Measurements from ENCODE around the gene CRABP2.

CRABP2 gene

GRCh38 chr1:156741481-156741983, 36.1 kb upstream of the CRABP2 start:
- no peak for DNase-seq (ENCODE audit: low spot score)

DNA sequence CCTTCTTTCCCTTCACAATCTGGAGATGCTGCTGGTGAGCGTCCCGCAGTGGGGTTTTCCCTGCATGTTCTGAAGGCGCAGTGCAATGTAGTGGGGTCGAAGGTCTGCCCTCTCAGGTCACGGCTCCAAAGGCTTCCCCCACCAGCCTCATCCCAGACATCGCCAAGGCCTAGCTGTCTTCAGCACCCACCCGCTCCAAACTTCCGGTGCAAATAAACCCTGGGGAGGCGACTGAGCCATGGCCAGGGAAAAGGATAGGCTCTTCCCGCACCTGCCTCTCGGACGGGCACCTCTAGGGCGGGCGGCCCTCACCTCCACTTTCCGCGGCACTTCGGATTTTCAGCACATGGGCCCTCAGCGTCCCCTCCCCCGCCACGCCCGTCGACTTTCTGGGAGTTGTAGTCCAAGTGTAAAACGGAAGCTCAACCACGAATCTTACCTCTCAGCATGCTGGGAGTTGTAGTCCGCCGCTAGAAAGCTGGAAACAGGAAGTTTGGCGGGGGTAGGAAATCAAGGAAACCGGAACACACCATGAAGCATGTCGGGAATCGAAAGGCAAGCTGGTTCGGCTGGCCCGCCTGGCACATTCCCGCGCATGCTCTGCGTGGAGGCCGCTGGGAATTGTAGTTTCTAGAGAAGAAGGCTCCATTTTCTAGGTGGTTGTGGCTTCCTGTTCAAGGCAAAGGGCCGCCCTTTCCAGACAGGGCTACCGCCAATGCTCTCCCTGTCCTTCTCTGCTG, 35.5 kb upstream of the CRABP2 start, which contains the start of gene MRPL24:
Gene MRPL24, minus strand, starts transcription at position 348 of the 740 bp plus-strand sequence. CDS start 2,384 bp downstream, outside the sequence.
- DNase-seq (ENCODE audit: low spot score): peak; percentile 99

DNA sequence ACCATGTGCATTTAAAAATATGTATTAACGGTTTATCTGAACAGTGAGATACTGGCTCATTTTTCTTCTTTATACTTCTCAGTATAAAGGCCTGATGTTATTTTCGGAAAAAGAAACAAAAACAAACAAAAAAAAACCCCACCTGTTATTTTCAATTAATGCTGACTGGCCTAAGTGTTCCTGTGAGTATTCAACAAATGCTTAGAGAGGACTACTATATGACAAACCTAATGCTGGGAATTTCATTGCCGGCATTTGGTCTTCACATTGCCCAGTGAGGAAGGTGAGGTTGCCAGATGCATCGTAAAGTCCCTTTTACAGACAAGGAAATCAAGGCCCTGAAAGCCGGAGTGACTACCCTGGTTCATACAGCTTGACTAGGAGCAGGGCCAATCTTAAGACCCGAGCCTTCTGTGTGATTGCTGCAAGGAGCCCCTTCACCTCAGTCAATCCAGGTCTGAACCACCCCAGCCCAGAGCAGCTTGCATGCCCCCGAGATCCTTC, 34.9 kb upstream of the CRABP2 start:
- no peak for DNase-seq (ENCODE audit: low spot score)

- no peak for DNase-seq (ENCODE audit: low spot score)
Measured at GRCh38 chr1:156738916-156739315, 33.5 kb upstream of the CRABP2 start.

DNA sequence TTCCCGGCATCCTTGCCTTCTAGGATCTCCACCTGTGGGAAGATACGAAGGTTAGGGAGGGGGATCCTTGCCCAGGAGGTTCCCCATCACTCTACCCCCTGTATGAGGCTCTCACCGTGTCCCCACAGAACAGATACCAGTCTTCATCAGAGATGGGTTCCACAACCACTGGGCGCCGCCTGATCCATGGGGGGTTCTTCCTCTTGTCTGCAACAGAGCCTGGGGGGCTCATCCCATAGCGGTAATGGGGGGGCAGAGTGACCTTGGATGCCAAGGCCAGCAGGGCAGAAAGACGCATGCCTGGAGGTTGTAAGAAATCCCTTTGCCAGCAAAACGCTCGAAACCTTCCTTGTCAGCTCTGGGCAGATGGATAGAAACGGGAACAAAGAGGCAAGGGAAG, 33.0 kb upstream of the CRABP2 start:
- no peak for DNase-seq (ENCODE audit: low spot score)

GRCh38 chr1:156733989-156734584, 28.7 kb upstream of the CRABP2 start:
- no peak for DNase-seq (ENCODE audit: low spot score)

DNA sequence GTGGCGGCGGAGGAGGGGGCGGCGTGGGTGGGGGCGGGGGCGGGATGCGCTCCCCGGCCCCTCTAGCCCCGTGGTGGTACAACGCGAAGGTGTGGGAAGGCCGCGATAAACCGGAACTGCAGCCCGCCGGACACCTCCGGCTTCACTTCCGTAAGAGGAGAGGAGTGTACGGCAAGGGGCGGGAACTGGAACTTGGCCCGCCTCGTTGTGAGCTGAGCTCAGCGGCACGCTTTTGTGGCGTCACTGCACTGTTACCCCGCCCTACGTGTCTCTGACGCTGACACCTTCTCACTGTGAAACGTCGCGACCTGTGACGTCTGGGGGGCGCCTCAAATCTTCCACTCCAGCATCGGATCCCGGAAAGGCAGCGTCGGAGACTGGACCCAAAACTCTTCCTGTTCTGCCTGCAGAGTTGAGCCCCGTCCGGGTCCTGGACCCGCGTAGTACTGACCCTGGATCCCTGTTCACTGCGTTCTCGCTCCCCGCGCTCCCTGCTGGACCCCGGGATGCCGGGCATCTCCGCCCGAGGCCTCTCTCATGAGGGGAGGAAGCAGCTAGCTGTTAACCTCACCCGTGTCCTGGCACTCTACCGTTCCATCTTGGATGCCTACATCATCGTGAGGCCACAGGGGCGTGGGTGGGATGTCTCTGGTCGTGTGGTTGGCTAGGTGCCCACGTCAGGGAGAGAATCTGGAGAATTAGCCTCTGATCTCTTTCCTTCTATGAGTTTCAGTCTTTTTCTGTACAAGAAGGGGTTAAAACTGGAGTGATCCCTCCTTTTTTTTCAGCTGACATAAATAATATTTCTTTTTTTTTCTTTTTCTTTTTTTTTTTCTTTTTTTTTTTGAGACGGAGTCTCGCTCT, 23.4 kb upstream of the CRABP2 start, which contains the start of gene ISG20L2:
Gene ISG20L2, minus strand, starts transcription at position 168 of the 864 bp plus-strand sequence. CDS start 1,114 bp downstream, outside the sequence.
- DNase-seq (ENCODE audit: low spot score): peak; percentile 93

- peak; percentile 62 for DNase-seq (ENCODE audit: low spot score)
Measured at GRCh38 chr1:156727926-156728598, 22.7 kb upstream of the CRABP2 start, which contains the start of gene METTL25B. Gene METTL25B, plus strand, starts transcription at chr1:156728469. Its CDS starts 636 bp downstream, at chr1:156729105.

DNA sequence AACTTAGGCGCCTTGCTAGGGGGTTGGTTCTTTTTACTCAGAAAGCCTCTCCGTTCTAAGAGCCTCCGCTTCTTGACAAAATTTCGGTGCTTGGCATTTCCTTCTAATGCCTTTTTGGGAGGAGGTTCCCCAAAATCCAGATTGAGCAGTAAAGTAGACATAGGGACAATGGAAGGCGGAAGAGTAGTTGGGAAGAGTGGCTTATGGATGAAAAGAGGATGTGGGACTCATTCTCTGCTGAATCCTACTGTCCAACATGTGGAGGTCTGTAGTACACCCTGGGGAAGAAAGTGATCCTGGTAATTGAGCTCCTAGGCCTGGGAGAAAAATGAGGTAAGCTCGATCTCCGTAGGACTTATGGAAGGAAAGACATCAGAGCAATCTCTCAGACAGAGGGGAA, 22.1 kb upstream of the CRABP2 start:
- DNase-seq (ENCODE audit: low spot score): no peak

DNA sequence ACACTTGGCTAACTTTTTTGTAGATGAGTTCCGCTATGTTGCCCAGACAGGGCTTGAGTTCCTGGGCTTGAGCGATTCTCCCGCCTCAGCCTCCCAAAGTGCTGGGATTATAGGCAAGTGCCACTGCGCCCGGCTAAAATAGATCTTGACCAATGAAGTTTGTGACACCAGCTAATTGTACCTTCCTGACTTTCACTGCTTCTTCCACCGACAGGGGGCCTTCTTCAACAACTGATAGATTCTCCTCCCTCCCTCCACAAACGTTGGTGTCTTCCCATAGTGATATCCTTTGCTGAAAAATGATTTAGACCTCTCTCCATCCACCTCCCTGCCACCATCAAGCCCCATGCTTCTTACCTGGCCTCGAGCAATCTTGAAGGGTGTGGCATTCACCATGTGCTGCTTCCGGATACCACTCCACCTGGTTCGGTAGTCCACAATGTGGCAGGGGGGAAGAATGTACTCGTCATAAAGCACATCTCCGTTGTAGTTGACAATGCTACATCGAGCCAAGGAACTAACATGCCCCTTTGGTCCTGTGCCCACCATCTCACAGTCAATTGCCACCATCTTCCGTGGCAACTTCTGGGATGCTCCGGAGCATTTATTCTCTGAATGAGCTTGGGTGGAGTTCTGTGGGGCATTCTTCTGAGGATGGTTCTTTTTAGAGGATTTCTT, 21.3 kb upstream of the CRABP2 start:
- DNase-seq (ENCODE audit: low spot score): peak; percentile 61

- DNase-seq (ENCODE audit: low spot score): peak; percentile 78
Measured at GRCh38 chr1:156725683-156726280, 20.4 kb upstream of the CRABP2 start.

GRCh38 chr1:156721535-156721934, 16.2 kb upstream of the CRABP2 start:
- DNase-seq (ENCODE audit: low spot score): no peak

- DNase-seq (ENCODE audit: low spot score): no peak
Measured at GRCh38 chr1:156721131-156721530, 15.7 kb upstream of the CRABP2 start.

DNA sequence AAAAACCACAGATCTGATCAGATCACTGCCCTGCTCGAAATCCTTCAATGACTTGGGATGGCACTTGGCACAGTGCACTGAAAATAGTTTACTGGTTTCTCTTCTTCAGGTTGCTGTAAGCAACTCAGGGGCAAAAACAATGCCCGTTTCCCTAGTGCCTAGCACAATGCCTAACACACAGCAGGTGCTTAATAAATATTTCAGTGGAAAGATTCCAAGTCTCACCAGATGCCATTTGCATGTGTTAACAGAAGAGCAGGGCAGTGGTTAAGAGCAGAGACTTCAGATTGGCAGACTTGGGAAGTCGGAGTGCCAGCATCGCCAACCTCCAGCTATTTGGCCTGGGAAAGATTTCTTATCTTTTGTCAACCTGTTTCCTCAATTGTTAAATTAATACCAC, 12.0 kb upstream of the CRABP2 start:
- DNase-seq (ENCODE audit: low spot score): no peak

GRCh38 chr1:156714830-156715229, 9.4 kb upstream of the CRABP2 start:
- DNase-seq (ENCODE audit: low spot score): no peak

GRCh38 chr1:156712626-156713025, 7.2 kb upstream of the CRABP2 start:
- DNase-seq (ENCODE audit: low spot score): no peak

DNA sequence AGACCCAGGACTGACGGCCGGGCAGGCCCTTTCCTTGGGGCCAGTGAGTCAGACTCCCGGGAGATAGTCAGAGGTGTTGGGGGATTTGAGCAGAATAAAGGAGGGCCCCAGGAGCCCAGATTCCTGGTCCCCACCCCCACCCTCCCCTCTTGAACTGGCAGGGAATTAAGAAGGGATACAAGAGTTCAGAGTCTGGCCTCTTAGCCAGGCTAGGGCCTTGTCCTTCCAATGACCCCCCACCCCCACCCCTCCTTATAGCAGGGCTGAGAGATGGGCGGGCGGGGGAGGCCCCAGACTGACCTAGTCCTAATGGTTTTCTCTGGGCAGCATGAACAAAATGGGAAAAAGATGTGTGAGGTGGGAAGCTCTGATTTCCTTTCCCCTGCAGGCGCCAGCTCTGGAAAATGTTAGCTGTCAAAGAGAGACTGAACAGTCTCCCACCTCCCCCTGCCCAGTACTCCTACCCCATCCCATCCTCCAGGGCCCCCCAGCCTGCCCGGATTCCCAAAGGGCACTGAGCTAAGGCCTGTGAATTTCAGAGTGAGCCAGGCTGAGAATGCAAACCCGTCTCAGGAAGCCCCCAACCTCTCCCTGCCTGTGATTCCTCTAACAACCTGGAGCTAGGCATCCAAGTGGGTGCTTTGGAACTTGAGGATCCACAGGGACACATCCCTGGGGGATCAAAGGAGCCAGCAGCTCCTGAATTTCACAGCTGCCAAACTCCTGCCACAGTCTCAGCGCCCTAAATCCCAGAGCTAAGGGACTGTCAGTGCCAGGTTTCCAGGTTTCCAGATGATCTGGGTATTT, 5.8 kb upstream of the CRABP2 start:
- DNase-seq (ENCODE audit: low spot score): no peak

GRCh38 chr1:156709757-156710489, 4.5 kb upstream of the CRABP2 start:
- no peak for DNase-seq (ENCODE audit: low spot score)

GRCh38 chr1:156709031-156709430, 3.6 kb upstream of the CRABP2 start:
- no peak for DNase-seq (ENCODE audit: low spot score)
